WTC11 (cell line): ENCODE measurements around the gene MYO15B. TPM values are rescaled to one million over a fixed set of nuclear protein-coding genes. Genes with fewer than 3 reads are reported as not detected.

Source experiments
- ATAC-seq: fragments of 200-7000 bp; cut with Tn5 transposase; 2 replicates; pipeline ENCODE4 v1.10.0; 2021; ENCODE audit warnings: mild to moderate bottlenecking, moderate library complexity
- CTCF ChIA-PET: fragments of 300-600 bp; sonication (Branson Sonifier 250); formaldehyde crosslinking; loops from one replicate; lab custom pipeline; 2021; ENCODE audit warnings: antibody characterized with exemption; lab: Charles Lee
- POLR2A ChIA-PET: fragments of 350-600 bp; sonication (Branson Sonifier 250); formaldehyde crosslinking; loops from one replicate; lab custom pipeline; 2021; ENCODE audit warnings: antibody characterized with exemption; lab: Charles Lee
- DNase-seq: peaks from one replicate; pipeline ENCODE4 v3.0.0; 2021; ENCODE audit warnings: low spot score
- H3K27ac Mint-ChIP-seq: 2 replicates; pipeline ENCODE4 v1.8.0; 2021; ENCODE audit warnings: mixed read lengths
- H3K27me3 Mint-ChIP-seq: 2 replicates; pipeline ENCODE4 v1.8.0; 2021; ENCODE audit warnings: low read depth, mild to moderate bottlenecking, moderate library complexity, mixed read lengths
- H3K36me3 Mint-ChIP-seq: 2 replicates; pipeline ENCODE4 v1.8.0; 2021; ENCODE audit warnings: mixed read lengths
- H3K4me1 Mint-ChIP-seq: 2 replicates; pipeline ENCODE4 v1.8.0; 2022; ENCODE audit warnings: mixed read lengths
- H3K4me3 Mint-ChIP-seq: 2 replicates; pipeline ENCODE4 v1.8.0; 2021; ENCODE audit warnings: mild to moderate bottlenecking, moderate library complexity, mixed read lengths
- H3K9me3 Mint-ChIP-seq: 2 replicates; pipeline ENCODE4 v1.8.0; 2021; ENCODE audit warnings: mixed read lengths
- CBFB ChIP-seq: sonication (generic); formaldehyde crosslinking; IDR thresholded peaks from 2 replicates; pipeline ENCODE4 v1.8.1; 2022; ENCODE audit warnings: mild to moderate bottlenecking, low read depth, missing genetic modification reagents
- ELF4 ChIP-seq: sonication (generic); formaldehyde crosslinking; IDR thresholded peaks from 2 replicates; pipeline ENCODE4 v1.8.1; 2022; ENCODE audit warnings: low read depth, mild to moderate bottlenecking, moderate library complexity, missing genetic modification reagents
- EMX1 ChIP-seq: fragments of 250-450 bp; sonication (Bioruptor Pico); IDR thresholded peaks from 2 replicates; pipeline ENCODE4 v1.8.0; 2021; ENCODE audit warnings: mild to moderate bottlenecking
- JAZF1 ChIP-seq: fragments of 250-450 bp; sonication (Bioruptor Pico); IDR thresholded peaks from 2 replicates; pipeline ENCODE4 v1.9.0; 2021; ENCODE audit warnings: moderate library complexity, mild to moderate bottlenecking, inconsistent platforms
- NFATC4 ChIP-seq: fragments of 250-450 bp; sonication (Bioruptor Pico); IDR thresholded peaks from 2 replicates; pipeline ENCODE4 v1.9.0; 2021; ENCODE audit warnings: mild to moderate bottlenecking
- NFE2L1 ChIP-seq: sonication (generic); formaldehyde crosslinking; IDR thresholded peaks from 2 replicates; pipeline ENCODE4 v1.8.1; 2023; ENCODE audit warnings: missing genetic modification reagents
- NFYB ChIP-seq: sonication (generic); formaldehyde crosslinking; conservative IDR thresholded peaks from 2 replicates; pipeline ENCODE4 v1.8.0; 2022; ENCODE audit warnings: low read depth, missing genetic modification reagents
- SMAD3 ChIP-seq: sonication (generic); formaldehyde crosslinking; IDR thresholded peaks from 2 replicates; pipeline ENCODE4 v1.8.0; 2022; ENCODE audit warnings: missing genetic modification reagents, mild to moderate bottlenecking, borderline replicate concordance
- TP53 ChIP-seq: sonication (generic); formaldehyde crosslinking; IDR thresholded peaks from 2 replicates; pipeline ENCODE4 v1.8.1; 2023; ENCODE audit warnings: mild to moderate bottlenecking, missing genetic modification reagents
- ZNF138 ChIP-seq: sonication (generic); formaldehyde crosslinking; conservative IDR thresholded peaks from 2 replicates; pipeline ENCODE4 v1.8.1; 2022; ENCODE audit warnings: mild to moderate bottlenecking, moderate library complexity, missing genetic modification reagents
- ZNF219 ChIP-seq: sonication (generic); formaldehyde crosslinking; IDR thresholded peaks from 2 replicates; pipeline ENCODE4 v1.8.0; 2023; ENCODE audit warnings: missing genetic modification reagents, mild to moderate bottlenecking, borderline replicate concordance
- ZNF416 ChIP-seq: fragments of 250-450 bp; sonication (Bioruptor Pico); IDR thresholded peaks from 2 replicates; pipeline ENCODE4 v1.9.0; 2021; ENCODE audit warnings: mild to moderate bottlenecking, inconsistent platforms
- total RNA-seq: library from RNA; stranded (reverse); gene quantifications from 3 replicates; pipeline ENCODE4 v1.2.3, GENCODE V29; 2021
- TF ChIP-seq, protein P1 (sequence below): fragments of 250-450 bp; sonication (Bioruptor Pico); IDR thresholded peaks from 2 replicates; pipeline ENCODE4 v1.9.0; 2021; ENCODE audit warnings: mild to moderate bottlenecking
- TF ChIP-seq, protein P2 (sequence below): fragments of 250-450 bp; sonication (Bioruptor Pico); IDR thresholded peaks from 2 replicates; pipeline ENCODE4 v2.1.2; 2022; ENCODE audit warnings: mild to moderate bottlenecking, moderate library complexity
- TF ChIP-seq, protein P3 (sequence below): sonication (generic); formaldehyde crosslinking; IDR thresholded peaks from 2 replicates; pipeline ENCODE4 v1.8.1; 2022; ENCODE audit warnings: low read depth, missing genetic modification reagents, borderline replicate concordance
- TF ChIP-seq, protein P4 (sequence below): sonication (generic); formaldehyde crosslinking; IDR thresholded peaks from 2 replicates; pipeline ENCODE4 v1.8.0; 2022; ENCODE audit warnings: mild to moderate bottlenecking, missing genetic modification reagents
- TF ChIP-seq, protein P5 (sequence below): sonication (generic); formaldehyde crosslinking; IDR thresholded peaks from 2 replicates; pipeline ENCODE4 v1.8.0; 2023; ENCODE audit warnings: missing genetic modification reagents
- TF ChIP-seq, protein P6 (sequence below): fragments of 250-450 bp; sonication (Bioruptor Pico); IDR thresholded peaks from 2 replicates; pipeline ENCODE4 v1.8.0; 2021; ENCODE audit warnings: mild to moderate bottlenecking

The MYO15B gene
- total RNA-seq, 1 experiment from 2014 or later: 35.6 TPM

DNA sequence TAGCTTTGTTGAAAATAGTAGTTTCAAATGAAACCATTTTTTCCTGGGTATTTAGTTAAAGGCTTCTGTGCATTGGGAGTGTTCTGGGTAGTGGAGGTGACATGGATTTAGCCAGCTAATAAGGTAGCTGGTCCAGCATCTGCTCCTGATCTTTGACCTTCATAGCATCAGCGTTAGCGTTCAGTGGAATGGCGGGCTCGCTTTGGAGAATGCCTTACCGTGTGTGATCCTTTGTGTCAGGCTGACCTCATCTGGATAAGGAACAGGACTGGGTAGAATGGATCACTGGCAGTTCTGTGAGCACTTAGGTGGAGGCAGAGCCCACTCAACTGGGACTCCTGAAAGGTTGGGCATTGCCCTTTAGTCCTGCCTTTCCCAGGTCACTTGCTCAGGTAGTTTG, 83.3 kb downstream of the MYO15B start (continued):
- TF ChIP-seq, protein P1, sequence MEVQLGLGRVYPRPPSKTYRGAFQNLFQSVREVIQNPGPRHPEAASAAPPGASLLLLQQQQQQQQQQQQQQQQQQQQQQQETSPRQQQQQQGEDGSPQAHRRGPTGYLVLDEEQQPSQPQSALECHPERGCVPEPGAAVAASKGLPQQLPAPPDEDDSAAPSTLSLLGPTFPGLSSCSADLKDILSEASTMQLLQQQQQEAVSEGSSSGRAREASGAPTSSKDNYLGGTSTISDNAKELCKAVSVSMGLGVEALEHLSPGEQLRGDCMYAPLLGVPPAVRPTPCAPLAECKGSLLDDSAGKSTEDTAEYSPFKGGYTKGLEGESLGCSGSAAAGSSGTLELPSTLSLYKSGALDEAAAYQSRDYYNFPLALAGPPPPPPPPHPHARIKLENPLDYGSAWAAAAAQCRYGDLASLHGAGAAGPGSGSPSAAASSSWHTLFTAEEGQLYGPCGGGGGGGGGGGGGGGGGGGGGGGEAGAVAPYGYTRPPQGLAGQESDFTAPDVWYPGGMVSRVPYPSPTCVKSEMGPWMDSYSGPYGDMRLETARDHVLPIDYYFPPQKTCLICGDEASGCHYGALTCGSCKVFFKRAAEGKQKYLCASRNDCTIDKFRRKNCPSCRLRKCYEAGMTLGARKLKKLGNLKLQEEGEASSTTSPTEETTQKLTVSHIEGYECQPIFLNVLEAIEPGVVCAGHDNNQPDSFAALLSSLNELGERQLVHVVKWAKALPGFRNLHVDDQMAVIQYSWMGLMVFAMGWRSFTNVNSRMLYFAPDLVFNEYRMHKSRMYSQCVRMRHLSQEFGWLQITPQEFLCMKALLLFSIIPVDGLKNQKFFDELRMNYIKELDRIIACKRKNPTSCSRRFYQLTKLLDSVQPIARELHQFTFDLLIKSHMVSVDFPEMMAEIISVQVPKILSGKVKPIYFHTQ (CRISPR knock-in tag): no peak
- no peak for TF ChIP-seq CBFB (CRISPR knock-in tag)
- TF ChIP-seq, protein P2, sequence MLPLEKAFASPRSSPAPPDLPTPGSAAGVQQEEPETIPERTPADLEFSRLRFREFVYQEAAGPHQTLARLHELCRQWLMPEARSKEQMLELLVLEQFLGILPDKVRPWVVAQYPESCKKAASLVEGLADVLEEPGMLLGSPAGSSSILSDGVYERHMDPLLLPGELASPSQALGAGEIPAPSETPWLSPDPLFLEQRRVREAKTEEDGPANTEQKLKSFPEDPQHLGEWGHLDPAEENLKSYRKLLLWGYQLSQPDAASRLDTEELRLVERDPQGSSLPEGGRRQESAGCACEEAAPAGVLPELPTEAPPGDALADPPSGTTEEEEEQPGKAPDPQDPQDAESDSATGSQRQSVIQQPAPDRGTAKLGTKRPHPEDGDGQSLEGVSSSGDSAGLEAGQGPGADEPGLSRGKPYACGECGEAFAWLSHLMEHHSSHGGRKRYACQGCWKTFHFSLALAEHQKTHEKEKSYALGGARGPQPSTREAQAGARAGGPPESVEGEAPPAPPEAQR: no peak
- TF ChIP-seq ZNF416 (CRISPR knock-in tag): no peak
- TF ChIP-seq, protein P3, sequence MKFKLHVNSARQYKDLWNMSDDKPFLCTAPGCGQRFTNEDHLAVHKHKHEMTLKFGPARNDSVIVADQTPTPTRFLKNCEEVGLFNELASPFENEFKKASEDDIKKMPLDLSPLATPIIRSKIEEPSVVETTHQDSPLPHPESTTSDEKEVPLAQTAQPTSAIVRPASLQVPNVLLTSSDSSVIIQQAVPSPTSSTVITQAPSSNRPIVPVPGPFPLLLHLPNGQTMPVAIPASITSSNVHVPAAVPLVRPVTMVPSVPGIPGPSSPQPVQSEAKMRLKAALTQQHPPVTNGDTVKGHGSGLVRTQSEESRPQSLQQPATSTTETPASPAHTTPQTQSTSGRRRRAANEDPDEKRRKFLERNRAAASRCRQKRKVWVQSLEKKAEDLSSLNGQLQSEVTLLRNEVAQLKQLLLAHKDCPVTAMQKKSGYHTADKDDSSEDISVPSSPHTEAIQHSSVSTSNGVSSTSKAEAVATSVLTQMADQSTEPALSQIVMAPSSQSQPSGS (CRISPR knock-in tag): no peak
- TF ChIP-seq, protein P4, sequence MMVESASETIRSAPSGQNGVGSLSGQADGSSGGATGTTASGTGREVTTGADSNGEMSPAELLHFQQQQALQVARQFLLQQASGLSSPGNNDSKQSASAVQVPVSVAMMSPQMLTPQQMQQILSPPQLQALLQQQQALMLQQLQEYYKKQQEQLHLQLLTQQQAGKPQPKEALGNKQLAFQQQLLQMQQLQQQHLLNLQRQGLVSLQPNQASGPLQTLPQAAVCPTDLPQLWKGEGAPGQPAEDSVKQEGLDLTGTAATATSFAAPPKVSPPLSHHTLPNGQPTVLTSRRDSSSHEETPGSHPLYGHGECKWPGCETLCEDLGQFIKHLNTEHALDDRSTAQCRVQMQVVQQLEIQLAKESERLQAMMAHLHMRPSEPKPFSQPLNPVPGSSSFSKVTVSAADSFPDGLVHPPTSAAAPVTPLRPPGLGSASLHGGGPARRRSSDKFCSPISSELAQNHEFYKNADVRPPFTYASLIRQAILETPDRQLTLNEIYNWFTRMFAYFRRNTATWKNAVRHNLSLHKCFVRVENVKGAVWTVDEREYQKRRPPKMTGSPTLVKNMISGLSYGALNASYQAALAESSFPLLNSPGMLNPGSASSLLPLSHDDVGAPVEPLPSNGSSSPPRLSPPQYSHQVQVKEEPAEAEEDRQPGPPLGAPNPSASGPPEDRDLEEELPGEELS (CRISPR knock-in tag): no peak
- TF ChIP-seq TP53 (CRISPR knock-in tag): no peak

DNA sequence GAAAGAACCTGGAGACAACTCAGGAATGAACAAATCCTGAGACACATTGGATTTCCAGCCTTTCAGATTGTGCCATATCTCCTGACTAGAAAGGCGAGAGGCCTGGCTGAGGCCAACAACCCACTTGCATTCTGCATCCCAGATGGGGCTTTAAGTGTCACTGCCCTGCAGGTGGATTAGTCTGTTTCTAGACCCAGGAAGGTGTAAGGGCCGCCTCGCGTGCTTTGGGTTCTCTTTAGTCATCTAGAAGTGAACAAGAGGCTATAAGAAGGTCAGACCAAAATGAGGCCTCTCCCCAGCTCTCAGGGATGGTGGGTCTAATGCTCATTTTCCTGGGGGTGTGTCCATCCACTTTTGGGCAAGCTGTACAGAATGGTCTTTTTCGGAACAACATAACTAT, 84.4 kb downstream of the MYO15B start:
- CTCF ChIA-PET: interaction anchor here (0.8 to 5.6 kb wide), 6 partner anchors 20 to 82 kb away, joined by 3 to 72 read pairs (median 5); partner anchors contain the start of gene SMIM5
- TF ChIP-seq, protein P5, sequence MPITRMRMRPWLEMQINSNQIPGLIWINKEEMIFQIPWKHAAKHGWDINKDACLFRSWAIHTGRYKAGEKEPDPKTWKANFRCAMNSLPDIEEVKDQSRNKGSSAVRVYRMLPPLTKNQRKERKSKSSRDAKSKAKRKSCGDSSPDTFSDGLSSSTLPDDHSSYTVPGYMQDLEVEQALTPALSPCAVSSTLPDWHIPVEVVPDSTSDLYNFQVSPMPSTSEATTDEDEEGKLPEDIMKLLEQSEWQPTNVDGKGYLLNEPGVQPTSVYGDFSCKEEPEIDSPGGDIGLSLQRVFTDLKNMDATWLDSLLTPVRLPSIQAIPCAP (CRISPR knock-in tag): no peak
- TF ChIP-seq NFE2L1 (no peak), JAZF1 (CRISPR knock-in tag) (no peak), EMX1 (CRISPR knock-in tag) (no peak), ZNF138 (CRISPR knock-in tag) (no peak), ZNF416 (CRISPR knock-in tag) (no peak), ELF4 (no peak), ZNF219 (CRISPR knock-in tag) (no peak), NFATC4 (CRISPR knock-in tag) (no peak), SMAD3 (CRISPR knock-in tag) (no peak), NFYB (CRISPR knock-in tag) (no peak)
- TF ChIP-seq, protein P6, sequence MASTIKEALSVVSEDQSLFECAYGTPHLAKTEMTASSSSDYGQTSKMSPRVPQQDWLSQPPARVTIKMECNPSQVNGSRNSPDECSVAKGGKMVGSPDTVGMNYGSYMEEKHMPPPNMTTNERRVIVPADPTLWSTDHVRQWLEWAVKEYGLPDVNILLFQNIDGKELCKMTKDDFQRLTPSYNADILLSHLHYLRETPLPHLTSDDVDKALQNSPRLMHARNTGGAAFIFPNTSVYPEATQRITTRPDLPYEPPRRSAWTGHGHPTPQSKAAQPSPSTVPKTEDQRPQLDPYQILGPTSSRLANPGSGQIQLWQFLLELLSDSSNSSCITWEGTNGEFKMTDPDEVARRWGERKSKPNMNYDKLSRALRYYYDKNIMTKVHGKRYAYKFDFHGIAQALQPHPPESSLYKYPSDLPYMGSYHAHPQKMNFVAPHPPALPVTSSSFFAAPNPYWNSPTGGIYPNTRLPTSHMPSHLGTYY (CRISPR knock-in tag): no peak
- Mint-ChIP-seq H3K27me3 (no peaks in the 10 kb centered on the region), H3K9me3 (no peaks in the 10 kb centered on the region), H3K4me3 (no peak overlapping the region), H3K4me1 (peaks cover 6% of the 10 kb centered on the region), H3K27ac (no peak overlapping the region), H3K36me3 (peaks cover 42% of the 10 kb centered on the region)
- POLR2A ChIA-PET: no interaction called here
- DNase-seq: no peak
- ATAC-seq: no peak
